ENCODE results near the gene C17orf107.

GRCh38 chr17:4854111-4854681 is 45.1 kb upstream of the C17orf107 start:
- TF ChIP-seq POLR2A (IDR thresholded peaks at IDR 0.05) = no peak
- TF ChIP-seq CTCF (IDR thresholded peaks at IDR 0.05) = no peak

All from body of pancreas (tissue), 4 donors.